Neural cell (in vitro differentiated cells): ENCODE measurements around the gene MYORG. TPM values are rescaled to one million over a fixed set of nuclear protein-coding genes. Genes with fewer than 3 reads are reported as not detected.

Experiments
- H2AFZ ChIP-seq: fragments of 200-600, 300-800 bp; sonication (generic), shearing (Covaris generic); 2 replicates; pipeline ENCODE4 v1.6.0; 2014; ENCODE audit warnings: low read depth, mild to moderate bottlenecking, antibody characterized with exemption, low read length, moderate library complexity
- H3F3A ChIP-seq: fragments of 200-600 bp; shearing (Covaris generic); 2 replicates; pipeline ENCODE4 v1.6.1; 2016; ENCODE audit warnings: mild to moderate bottlenecking, moderate library complexity, mixed read lengths, antibody characterized with exemption, low read length; ENCODE audit not compliant: insufficient read depth, poor library complexity, severe bottlenecking
- H3K27ac ChIP-seq: fragments of 200-600, 300-800 bp; sonication (generic), shearing (Covaris generic); 2 replicates; pipeline ENCODE4 v1.5.1; 2014; ENCODE audit warnings: mild to moderate bottlenecking, low read length, moderate library complexity
- H3K27me3 ChIP-seq: fragments of 300-800, 200-600 bp; sonication (generic), shearing (Covaris generic); 2 replicates; pipeline ENCODE4 v1.6.0; 2014; ENCODE audit warnings: mild to moderate bottlenecking, low read depth, low read length, moderate library complexity; ENCODE audit not compliant: insufficient read depth
- H3K36me3 ChIP-seq: fragments of 300-800, 200-600 bp; sonication (generic), shearing (Covaris generic); 2 replicates; pipeline ENCODE4 v1.5.1; 2014; ENCODE audit warnings: mild to moderate bottlenecking, antibody characterized with exemption, low read length, moderate library complexity; ENCODE audit not compliant: insufficient read depth
- H3K4me2 ChIP-seq: fragments of 300-800, 200-600 bp; sonication (generic), shearing (Covaris generic); 2 replicates; pipeline ENCODE4 v1.6.0; 2014; ENCODE audit warnings: mild to moderate bottlenecking, low read length
- H3K4me3 ChIP-seq: fragments of 300-800, 200-600 bp; sonication (generic), shearing (Covaris generic); 2 replicates; pipeline ENCODE4 v1.5.1; 2014; ENCODE audit warnings: mild to moderate bottlenecking, low read length, moderate library complexity
- H3K79me2 ChIP-seq: fragments of 200-600 bp; shearing (Covaris generic); replicated peaks from 2 replicates; pipeline ENCODE4 v1.6.0; 2014; ENCODE audit warnings: mild to moderate bottlenecking, low read length, moderate library complexity; ENCODE audit not compliant: insufficient read depth
- H3K9ac ChIP-seq: fragments of 300-800, 200-600 bp; sonication (generic), shearing (Covaris generic); 2 replicates; pipeline ENCODE4 v1.6.1; 2016; ENCODE audit warnings: mild to moderate bottlenecking, low read length, mixed read lengths
- H3K9me2 ChIP-seq: fragments of 200-600 bp; shearing (Covaris generic); 2 replicates; pipeline ENCODE4 v1.6.1; 2016; ENCODE audit warnings: mild to moderate bottlenecking, low read length, mixed read lengths; ENCODE audit not compliant: insufficient read depth
- H3K9me3 ChIP-seq: fragments of 200-600, 300-800 bp; sonication (generic), shearing (Covaris generic); 2 replicates; pipeline ENCODE4 v1.6.1; 2016; ENCODE audit warnings: mild to moderate bottlenecking, mixed run types, low read length, moderate library complexity, mixed read lengths
- H4K20me1 ChIP-seq: fragments of 200-600 bp; shearing (Covaris generic); 2 replicates; pipeline ENCODE4 v1.6.1; 2016; ENCODE audit warnings: mild to moderate bottlenecking, mixed run types; ENCODE audit not compliant: insufficient read depth
- CTCF ChIP-seq: fragments of 450-650 bp; IDR thresholded peaks from 2 replicates; pipeline ENCODE4 v1.5.1; 2014; ENCODE audit warnings: antibody characterized with exemption, mild to moderate bottlenecking, moderate library complexity; ENCODE audit not compliant: poor library complexity, severe bottlenecking
- EP300 ChIP-seq: fragments of 450-650 bp; conservative IDR thresholded peaks from 2 replicates; pipeline ENCODE4 v1.6.1; 2014; ENCODE audit warnings: antibody characterized with exemption, mild to moderate bottlenecking, moderate library complexity; ENCODE audit not compliant: poor library complexity, severe bottlenecking
- EZH2 ChIP-seq: fragments of 200-600, 300-800 bp; shearing (Covaris generic), sonication (generic); IDR thresholded peaks from 2 replicates; pipeline ENCODE4 v1.6.1; 2014; ENCODE audit warnings: antibody characterized with exemption, low read length, borderline replicate concordance, mild to moderate bottlenecking; ENCODE audit not compliant: insufficient read depth, poor library complexity, severe bottlenecking
- MXI1 ChIP-seq: fragments of 450-650 bp; conservative IDR thresholded peaks from 2 replicates; pipeline ENCODE4 v1.6.1; 2014; ENCODE audit warnings: antibody characterized with exemption, mild to moderate bottlenecking; ENCODE audit not compliant: poor library complexity, severe bottlenecking
- POLR2AphosphoS5 ChIP-seq: IDR thresholded peaks from 2 replicates; pipeline ENCODE4 v1.6.1; 2012
- RAD21 ChIP-seq: fragments of 450-650 bp; conservative IDR thresholded peaks from 2 replicates; pipeline ENCODE4 v1.6.1; 2014; ENCODE audit warnings: antibody characterized with exemption, mild to moderate bottlenecking, moderate library complexity
- SMC3 ChIP-seq: fragments of 450-650 bp; conservative IDR thresholded peaks from 2 replicates; pipeline ENCODE4 v1.6.1; 2014; ENCODE audit warnings: antibody characterized with exemption, mild to moderate bottlenecking, moderate library complexity; ENCODE audit not compliant: poor library complexity
- TAF1 ChIP-seq: IDR thresholded peaks from 2 replicates; pipeline ENCODE4 v1.6.1; 2012; ENCODE audit warnings: low read depth
- polyA plus RNA-seq: library from polyadenylated mRNA; depleted of rRNA; stranded (reverse); fragments of >200 nt; gene quantifications from 2 replicates; pipeline ENCODE4 v1.2.3, GENCODE V29; 2014
- TF ChIP-seq, protein P1 (sequence below): IDR thresholded peaks from 2 replicates; pipeline ENCODE4 v1.6.1; 2012; ENCODE audit warnings: borderline replicate concordance

Gene MYORG
- polyA plus RNA-seq, 1 donor from 2014 or later = 0.58 TPM

- Histone ChIP-seq H3K36me3 (peaks cover 11% of the 10 kb centered on the region), H3K9ac (no peak overlapping the region), H3K9me2 (no peaks in the 10 kb centered on the region), H3K27me3 (no peaks in the 10 kb centered on the region), H2AFZ (no peak overlapping the region), H3F3A (no peaks in the 10 kb centered on the region), H3K9me3 (peaks cover 8% of the 10 kb centered on the region), H3K4me2 (no peak overlapping the region), H3K79me2 (no peaks in the 10 kb centered on the region), H4K20me1 (no peaks in the 10 kb centered on the region), H3K4me3 (no peak overlapping the region), H3K27ac (no peak overlapping the region)
- TF ChIP-seq MXI1 = no peak
- TF ChIP-seq, protein P1, sequence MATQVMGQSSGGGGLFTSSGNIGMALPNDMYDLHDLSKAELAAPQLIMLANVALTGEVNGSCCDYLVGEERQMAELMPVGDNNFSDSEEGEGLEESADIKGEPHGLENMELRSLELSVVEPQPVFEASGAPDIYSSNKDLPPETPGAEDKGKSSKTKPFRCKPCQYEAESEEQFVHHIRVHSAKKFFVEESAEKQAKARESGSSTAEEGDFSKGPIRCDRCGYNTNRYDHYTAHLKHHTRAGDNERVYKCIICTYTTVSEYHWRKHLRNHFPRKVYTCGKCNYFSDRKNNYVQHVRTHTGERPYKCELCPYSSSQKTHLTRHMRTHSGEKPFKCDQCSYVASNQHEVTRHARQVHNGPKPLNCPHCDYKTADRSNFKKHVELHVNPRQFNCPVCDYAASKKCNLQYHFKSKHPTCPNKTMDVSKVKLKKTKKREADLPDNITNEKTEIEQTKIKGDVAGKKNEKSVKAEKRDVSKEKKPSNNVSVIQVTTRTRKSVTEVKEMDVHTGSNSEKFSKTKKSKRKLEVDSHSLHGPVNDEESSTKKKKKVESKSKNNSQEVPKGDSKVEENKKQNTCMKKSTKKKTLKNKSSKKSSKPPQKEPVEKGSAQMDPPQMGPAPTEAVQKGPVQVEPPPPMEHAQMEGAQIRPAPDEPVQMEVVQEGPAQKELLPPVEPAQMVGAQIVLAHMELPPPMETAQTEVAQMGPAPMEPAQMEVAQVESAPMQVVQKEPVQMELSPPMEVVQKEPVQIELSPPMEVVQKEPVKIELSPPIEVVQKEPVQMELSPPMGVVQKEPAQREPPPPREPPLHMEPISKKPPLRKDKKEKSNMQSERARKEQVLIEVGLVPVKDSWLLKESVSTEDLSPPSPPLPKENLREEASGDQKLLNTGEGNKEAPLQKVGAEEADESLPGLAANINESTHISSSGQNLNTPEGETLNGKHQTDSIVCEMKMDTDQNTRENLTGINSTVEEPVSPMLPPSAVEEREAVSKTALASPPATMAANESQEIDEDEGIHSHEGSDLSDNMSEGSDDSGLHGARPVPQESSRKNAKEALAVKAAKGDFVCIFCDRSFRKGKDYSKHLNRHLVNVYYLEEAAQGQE = no peak
- TF ChIP-seq EP300 = no peak
- TF ChIP-seq SMC3 = no peak
- TF ChIP-seq RAD21 = no peak
- no peak for TF ChIP-seq CTCF
- TF ChIP-seq POLR2AphosphoS5 = no peak
- TF ChIP-seq TAF1 = no peak
- no peak for TF ChIP-seq EZH2
Observed at GRCh38 chr9:34373749-34374148, 2.9 kb downstream of the MYORG start.

DNA sequence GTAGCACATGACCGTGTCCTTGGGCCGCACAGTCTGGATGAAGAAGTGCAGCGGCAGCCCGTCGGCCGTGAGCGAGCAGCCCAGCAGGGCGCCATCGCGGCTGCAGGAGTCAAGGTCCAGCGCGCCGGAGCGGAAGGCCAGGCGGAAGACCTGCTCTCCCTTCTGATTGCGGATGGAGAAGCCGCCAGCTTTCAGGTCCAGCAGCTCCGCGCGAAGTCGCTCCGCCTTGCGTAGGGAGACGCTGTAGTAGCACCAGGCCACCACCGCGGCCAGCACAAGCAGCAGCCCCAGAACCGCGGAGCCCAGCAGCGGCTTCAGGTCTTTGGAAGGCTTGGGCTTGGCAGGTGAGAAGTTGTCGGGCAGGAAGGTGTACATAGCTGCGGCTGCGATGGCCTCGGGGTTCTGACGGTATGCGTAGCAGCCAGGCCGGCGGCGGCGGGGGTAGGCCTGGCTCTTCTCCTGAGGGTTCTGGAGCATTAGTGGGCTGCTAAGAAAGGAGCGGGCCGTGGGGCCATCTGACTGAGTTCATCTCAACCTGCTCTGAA lies 4.2 kb downstream of the MYORG start:
- H3K4me2 ChIP-seq = no peak overlapping the region
- H3K27ac ChIP-seq = no peak overlapping the region
- no peaks in the 10 kb centered on the region for H3K9me2 ChIP-seq
- peaks cover 8% of the 10 kb centered on the region for H3K9me3 ChIP-seq
- no peaks in the 10 kb centered on the region for H4K20me1 ChIP-seq
- H2AFZ ChIP-seq = no peak overlapping the region
- H3K36me3 ChIP-seq = peaks cover 11% of the 10 kb centered on the region
- H3K79me2 ChIP-seq = no peaks in the 10 kb centered on the region
- H3K27me3 ChIP-seq = no peaks in the 10 kb centered on the region
- H3K4me3 ChIP-seq = no peak overlapping the region
- no peak overlapping the region for H3K9ac ChIP-seq
- TF ChIP-seq TAF1 (no peak), EZH2 (no peak), POLR2AphosphoS5 (no peak), RAD21 (no peak), MXI1 (no peak), EP300 (no peak), CTCF (no peak), SMC3 (no peak)
- TF ChIP-seq, protein P1 = no peak
- no peaks in the 10 kb centered on the region for H3F3A ChIP-seq
